ENCODE measurements around the gene CBX4. TPM values are rescaled to one million over a fixed set of nuclear protein-coding genes. Genes with fewer than 3 reads are reported as not detected.
A peak's percentile ranks its signal among the peaks of the same experiment; 100 is the strongest.

Gene CBX4
- total and polyA plus RNA-seq, 2 of the 13 experiments (the other 11 are each of a cell fraction or from before 2014, with no cell fraction given): 25.8 to 50.8 TPM

DNA sequence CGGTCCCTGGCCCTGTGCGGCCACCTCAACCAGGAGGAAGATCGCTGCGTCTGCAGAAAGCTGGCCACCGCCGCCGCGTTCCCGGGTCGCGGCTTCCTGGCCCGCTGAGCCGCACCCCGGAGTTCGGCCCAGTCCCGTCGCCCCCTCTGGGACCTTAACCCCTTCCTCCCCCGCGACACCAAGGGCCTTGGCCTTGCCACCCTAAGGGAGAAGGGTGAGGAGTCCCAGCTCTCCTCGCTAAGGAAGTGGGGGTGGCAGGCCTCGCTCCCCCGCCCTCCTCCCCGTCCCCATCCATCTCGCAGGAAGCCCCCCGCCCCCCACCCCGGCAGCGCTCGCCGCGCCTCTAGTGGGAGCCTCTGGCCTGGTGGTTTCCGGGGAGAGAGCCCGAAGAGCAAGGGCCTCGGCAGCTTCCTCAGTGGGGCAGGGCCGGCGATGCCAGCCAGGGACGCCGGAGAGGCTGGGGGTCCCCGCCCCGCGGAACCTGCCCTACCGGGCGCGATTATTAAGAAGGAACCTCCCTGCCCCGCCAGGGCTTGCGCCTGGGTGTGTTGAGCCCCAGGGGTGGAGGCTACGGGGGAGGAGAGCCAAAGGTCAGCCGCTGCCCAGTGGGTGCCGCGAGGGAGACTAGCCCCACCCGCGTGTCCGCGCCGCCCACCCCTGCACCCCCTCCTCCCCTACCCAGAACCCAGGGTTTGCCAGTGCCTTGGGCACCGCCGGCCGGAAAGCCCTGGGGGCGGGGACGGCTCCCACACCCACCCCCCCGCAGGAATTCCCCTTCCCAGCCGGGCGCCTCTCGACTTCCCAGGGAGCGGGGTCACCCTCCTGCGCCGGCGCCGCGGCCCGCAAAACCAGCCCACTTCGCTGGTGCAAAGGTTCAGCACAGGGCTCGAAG lies 6.8 kb downstream of the CBX4 start (continued):
- TF ChIP-seq ZHX2 (IDR thresholded peaks at IDR 0.05; ENCODE audit: low read depth) (no peak; the same call in 1 of the 2 replicates), ZHX2 (CRISPR knock-in tag; IDR thresholded peaks at IDR 0.05; ENCODE audit: borderline replicate concordance) (0 out of 2 replicates have a peak, but pooled peaks have one; percentile 69), GABPB1 (CRISPR knock-in tag; IDR thresholded peaks at IDR 0.05) (peak; percentile 52), MED13 (CRISPR knock-in tag; IDR thresholded peaks at IDR 0.05) (peak; percentile 88), MXI1 (IDR thresholded peaks at IDR 0.05; ENCODE audit: borderline replicate concordance, low read depth, low read length) (no peak), ARID2 (CRISPR knock-in tag; IDR thresholded peaks at IDR 0.05; ENCODE audit: borderline replicate concordance) (no peak), CHCHD3 (CRISPR knock-in tag; IDR thresholded peaks at IDR 0.05) (no peak), ZNF33A (CRISPR knock-in tag; IDR thresholded peaks at IDR 0.05; ENCODE audit: borderline replicate concordance) (no peak), ZZZ3 (CRISPR knock-in tag; IDR thresholded peaks at IDR 0.05; ENCODE audit: borderline replicate concordance) (no peak), POGZ (CRISPR knock-in tag; IDR thresholded peaks at IDR 0.05) (peak; percentile 29), MATR3 (CRISPR knock-in tag; IDR thresholded peaks at IDR 0.05) (no peak), ZFP1 (CRISPR knock-in tag; IDR thresholded peaks at IDR 0.05) (no peak), ZNF282 (IDR thresholded peaks at IDR 0.05; ENCODE audit: partially characterized antibody) (no peak), MNT (IDR thresholded peaks at IDR 0.05) (no peak), ZNF414 (CRISPR knock-in tag; IDR thresholded peaks at IDR 0.05) (no peak), KMT2B (CRISPR knock-in tag; IDR thresholded peaks at IDR 0.05) (no peak), AFF4 (CRISPR knock-in tag; IDR thresholded peaks at IDR 0.05) (no peak), HCFC1 (IDR thresholded peaks at IDR 0.05; ENCODE audit: low read depth, low read length) (no peak)
